OCI-LY7 (cell line): ENCODE results near the gene PLVAP. TPM values are rescaled to one million over a fixed set of nuclear protein-coding genes. Genes with fewer than 3 reads are reported as not detected.
"Not testable (repeated sequence)": the region's sequence is repeated elsewhere in the genome, so short reads cannot be mapped to it uniquely, and the experiment has no call there.

ENCODE experiments used
- BruUV-seq: library from RNA; stranded (reverse); fragments of 400-500 nt; replicated peaks from 2 replicates; lab custom pipeline; 2021; lab: Mats Ljungman, UMichigan
- CTCF ChIA-PET: fragments of 300-600 bp; sonication (Branson Sonifier 250); formaldehyde crosslinking; loops from one replicate; lab custom pipeline; 2022; ENCODE audit warnings: antibody characterized with exemption; ENCODE audit not compliant: unreplicated experiment; lab: Charles Lee
- POLR2A ChIA-PET: fragments of 300-600 bp; sonication (Branson Sonifier 250); formaldehyde crosslinking; loops from one replicate; lab custom pipeline; 2022; ENCODE audit warnings: antibody characterized with exemption; lab: Charles Lee
- DNase-seq: peaks from one replicate; pipeline ENCODE4 v3.0.0-alpha.2; 2015; ENCODE audit warnings: low spot score
- H2AFZ ChIP-seq: fragments of 200-600 bp; sonication (generic), shearing (Covaris generic); 2 replicates; pipeline ENCODE4 v1.6.1; 2014; ENCODE audit warnings: mild to moderate bottlenecking, antibody characterized with exemption, low read length, moderate library complexity
- H3K27ac ChIP-seq: fragments of 200-600 bp; sonication (generic); 2 replicates; pipeline ENCODE4 v1.5.1; 2014; ENCODE audit warnings: mixed run types, low read depth, mild to moderate bottlenecking, moderate library complexity, low read length, inconsistent platforms; ENCODE audit not compliant: poor library complexity, severe bottlenecking
- H3K36me3 ChIP-seq: fragments of 200-600 bp; sonication (generic); 2 replicates; pipeline ENCODE4 v1.6.1; 2014; ENCODE audit warnings: mild to moderate bottlenecking, antibody characterized with exemption, low read length, moderate library complexity, mixed read lengths; ENCODE audit not compliant: insufficient read depth
- H3K4me1 ChIP-seq: fragments of 200-600 bp; sonication (generic); 2 replicates; pipeline ENCODE4 v1.5.1; 2014; ENCODE audit warnings: mild to moderate bottlenecking, low read length; ENCODE audit not compliant: insufficient read depth, poor library complexity, severe bottlenecking
- H3K4me2 ChIP-seq: fragments of 200-600 bp; sonication (generic); 2 replicates; pipeline ENCODE4 v1.6.1; 2014; ENCODE audit warnings: mild to moderate bottlenecking, low read length
- H3K4me3 ChIP-seq: fragments of 200-600 bp; sonication (generic); 2 replicates; pipeline ENCODE4 v1.5.1; 2014; ENCODE audit warnings: mild to moderate bottlenecking, low read depth, low read length; ENCODE audit not compliant: poor library complexity, severe bottlenecking
- H3K79me2 ChIP-seq: fragments of 200-600 bp; sonication (generic); 2 replicates; pipeline ENCODE4 v1.6.1; 2016; ENCODE audit warnings: low read depth, mild to moderate bottlenecking, low read length, moderate library complexity, mixed read lengths; ENCODE audit not compliant: insufficient read depth
- H3K9me2 ChIP-seq: fragments of 200-600 bp; sonication (generic); 2 replicates; pipeline ENCODE4 v1.6.1; 2016; ENCODE audit warnings: mild to moderate bottlenecking, low read length, mixed read lengths; ENCODE audit not compliant: insufficient read depth
- H3K9me3 ChIP-seq: fragments of 200-600 bp; sonication (generic); 2 replicates; pipeline ENCODE4 v1.6.1; 2014; ENCODE audit warnings: mild to moderate bottlenecking, mixed run types, low read length, mixed read lengths
- H4K20me1 ChIP-seq: fragments of 200-600 bp; sonication (generic); 2 replicates; pipeline ENCODE4 v1.6.1; 2014; ENCODE audit warnings: mild to moderate bottlenecking, antibody characterized with exemption, low read length, moderate library complexity, mixed read lengths; ENCODE audit not compliant: insufficient read depth
- CTCF ChIP-seq: fragments of 200-600 bp; sonication (generic); conservative IDR thresholded peaks from 2 replicates; pipeline ENCODE4 v1.5.1; 2014; ENCODE audit warnings: mild to moderate bottlenecking, antibody characterized with exemption, low read length, moderate library complexity, mixed read lengths
- EZH2phosphoT487 ChIP-seq: fragments of 200-600 bp; sonication (generic); IDR thresholded peaks from 2 replicates; pipeline ENCODE4 v1.6.1; 2018; ENCODE audit warnings: low read depth, borderline replicate concordance, mild to moderate bottlenecking, mixed run types, antibody characterized with exemption, low read length, moderate library complexity, mixed read lengths
- intact Hi-C: fragments of 100-400 bp; cut with micrococcal nuclease; formaldehyde crosslinking; loops from one replicate; pipeline ENCODE4 v1.10.0; 2022; ENCODE audit not compliant: unreplicated experiment
- total RNA-seq, 2 experiments: library from RNA; depleted of rRNA in 1 of 2; stranded (reverse); fragments of >200 nt in 1 of 2; shearing (Covaris generic) in 1 of 2; gene quantifications; 2 replicates each; pipeline ENCODE4 v1.2.3, GENCODE V29; 2014 to 2022

The PLVAP gene
- total RNA-seq, 2 experiments from 2014 or later: 0.16 to 1.5 TPM

DNA sequence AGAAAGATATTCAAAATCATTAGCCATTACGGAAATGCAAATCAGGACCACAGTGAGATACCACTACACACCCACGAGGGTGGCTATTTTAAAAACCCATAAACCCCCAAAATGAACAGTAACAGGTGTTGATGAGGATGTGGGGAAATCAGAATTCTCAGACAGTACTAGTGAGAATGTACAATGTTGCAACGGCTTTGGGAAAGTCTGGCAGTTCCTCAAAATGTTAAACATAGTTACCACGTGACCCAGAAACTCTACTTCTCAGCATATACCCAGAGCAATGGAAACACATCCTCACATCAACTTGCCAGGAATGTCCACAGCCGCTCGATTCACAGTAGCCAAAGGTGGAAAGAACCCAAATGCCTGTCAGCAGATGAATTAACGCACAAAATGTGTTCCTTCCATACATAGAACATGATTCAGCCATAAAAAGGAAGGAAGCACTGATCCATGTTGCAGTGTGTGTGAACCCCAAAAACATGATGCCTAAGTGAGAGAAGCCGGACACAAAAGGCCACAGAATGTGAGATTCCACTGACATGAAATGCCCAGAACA, 7.0 kb downstream of the PLVAP start:
- intact Hi-C loops: no loop called here
- Histone ChIP-seq H3K9me3 (no peaks in the 10 kb centered on the region), H3K4me2 (peak overlapping the region; percentile 71), H3K4me1 (peaks cover 58% of the 10 kb centered on the region), H3K36me3 (no peaks in the 10 kb centered on the region), H3K9me2 (no peaks in the 10 kb centered on the region), H3K79me2 (no peaks in the 10 kb centered on the region), H2AFZ (peak overlapping the region; percentile 77), H3K27ac (peak overlapping the region; percentile 92), H3K4me3 (peak overlapping the region; percentile 29), H4K20me1 (no peaks in the 10 kb centered on the region)
- DNase-seq: peak; percentile 85
- TF ChIP-seq CTCF (no peak), EZH2phosphoT487 (no peak)
- no TSS peak for BruUV-seq
- POLR2A ChIA-PET: interaction anchor here (0.7 kb wide), 1 partner anchor 39 kb away, joined by 4 read pairs; no protein-coding TSS in a partner anchor
- CTCF ChIA-PET: no interaction called here

DNA sequence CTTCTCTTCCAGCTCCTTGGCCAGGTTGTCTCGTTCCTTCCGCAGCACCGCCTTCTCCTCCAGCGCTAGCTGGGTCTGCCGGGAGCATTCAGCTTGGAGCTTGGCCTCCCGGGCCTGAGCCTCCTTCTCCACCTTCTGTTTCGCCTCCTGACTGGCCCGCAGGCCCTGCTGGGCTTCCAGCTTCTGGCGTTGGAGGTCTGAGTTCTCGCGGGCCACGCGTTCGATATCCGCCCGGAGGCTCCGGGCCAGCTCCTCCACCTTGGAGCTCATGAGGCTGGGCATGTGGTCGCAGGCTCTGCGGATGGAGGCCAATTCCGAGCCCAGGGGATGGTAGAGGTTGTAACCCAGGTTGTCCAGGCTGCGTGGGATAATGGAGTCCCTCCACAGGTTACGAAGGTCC, 11.8 kb downstream of the PLVAP start:
- no peak overlapping the region for H3K4me2 ChIP-seq
- H3K9me3 ChIP-seq: no peaks in the 10 kb centered on the region
- BruUV-seq: no TSS peak
- intact Hi-C loops: no loop called here
- no peaks in the 10 kb centered on the region for H3K9me2 ChIP-seq
- no peak for DNase-seq
- peaks cover 21% of the 10 kb centered on the region for H3K4me1 ChIP-seq
- H3K27ac ChIP-seq: no peak overlapping the region
- no peak overlapping the region for H3K4me3 ChIP-seq
- CTCF ChIA-PET: no interaction called here
- no peak overlapping the region for H2AFZ ChIP-seq
- no peaks in the 10 kb centered on the region for H4K20me1 ChIP-seq
- POLR2A ChIA-PET: interaction anchor here (0.6 kb wide), 1 partner anchor 153 kb away, joined by 3 read pairs; no protein-coding TSS in a partner anchor
- TF ChIP-seq EZH2phosphoT487 (no peak), CTCF (no peak)
- H3K79me2 ChIP-seq: no peaks in the 10 kb centered on the region
- H3K36me3 ChIP-seq: no peaks in the 10 kb centered on the region

DNA sequence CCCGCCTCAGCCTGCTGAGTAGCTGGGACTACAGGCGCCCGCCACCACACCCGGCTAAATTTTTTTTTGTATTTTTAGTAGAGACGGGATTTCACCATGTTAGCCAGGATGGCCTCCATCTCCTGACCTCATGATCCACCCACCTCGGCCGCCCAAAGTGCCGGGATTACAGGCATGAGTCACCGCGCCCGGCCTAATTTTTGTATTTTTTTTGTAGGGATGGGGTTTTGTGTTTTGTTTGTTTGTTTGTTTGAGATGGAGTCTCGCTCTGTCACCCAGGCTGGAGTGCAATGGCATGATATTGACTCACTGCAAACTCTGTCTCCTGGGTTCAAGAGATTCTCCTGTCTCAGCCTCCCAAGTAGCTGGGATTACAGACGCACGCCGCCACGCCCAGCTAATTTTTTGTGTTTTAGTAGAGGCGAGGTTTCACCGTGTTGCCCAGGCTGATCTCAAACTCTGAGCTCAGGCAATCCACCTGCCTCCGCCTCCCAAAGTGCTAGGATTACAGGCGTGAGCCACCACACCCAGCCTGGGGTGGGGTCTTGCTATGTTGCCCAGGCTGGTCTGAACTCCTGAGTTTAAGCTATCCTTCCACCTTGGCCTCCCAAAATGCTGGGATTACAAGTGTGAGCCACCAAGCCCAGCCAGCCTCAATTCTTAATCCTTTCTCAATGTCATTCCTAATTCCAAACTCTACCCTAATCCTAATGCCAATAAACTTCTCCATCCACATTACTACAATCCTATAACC, 13.1 kb downstream of the PLVAP start:
- H3K9me2 ChIP-seq, BruUV-seq, H3K36me3 ChIP-seq, POLR2A ChIA-PET, H3K4me2 ChIP-seq, CTCF ChIA-PET, H3K27ac ChIP-seq, intact Hi-C loops, DNase-seq, H3K79me2 ChIP-seq, H3K4me3 ChIP-seq, H2AFZ ChIP-seq, H3K9me3 ChIP-seq, H3K4me1 ChIP-seq, H4K20me1 ChIP-seq: not testable (repeated sequence)
